HepG2 (cell line): ENCODE data around the gene LYZ. TPM values are rescaled to one million over a fixed set of nuclear protein-coding genes. Genes with fewer than 3 reads are reported as not detected.

Experiments
- CAMTA2 ChIP-seq: sonication (generic); formaldehyde crosslinking; IDR thresholded peaks from 2 replicates; pipeline ENCODE4 v1.4.0; 2020; ENCODE audit warnings: mild to moderate bottlenecking, missing genetic modification reagents, borderline replicate concordance
- CREB1 ChIP-seq, 2 experiments: fragments of 450-650 bp in 1 of 2; IDR thresholded peaks; 2 replicates each; pipeline ENCODE4 v1.6.1; 2016 to 2017; ENCODE audit warnings: control low read depth in 1 of 2, mild to moderate bottlenecking in 1 of 2, missing compliant biosample characterization in 1 of 2, missing genetic modification characterization in 1 of 2
- GATAD1 ChIP-seq: IDR thresholded peaks from 2 replicates; pipeline ENCODE4 v1.6.1; 2016; ENCODE audit warnings: missing genetic modification reagents, missing compliant biosample characterization
- HMG20B ChIP-seq: conservative IDR thresholded peaks from 2 replicates; pipeline ENCODE4 v1.6.1; 2016; ENCODE audit warnings: missing genetic modification reagents, missing compliant biosample characterization
- HNF1A ChIP-seq, 2 experiments: sonication (generic) in 1 of 2; formaldehyde crosslinking in 1 of 2; IDR thresholded peaks; 2 replicates each; pipeline versions ENCODE4 v1.4.0 to v1.6.1; 2016 to 2020; ENCODE audit warnings: borderline replicate concordance in 1 of 2, low read depth in 1 of 2, mild to moderate bottlenecking in 1 of 2, missing genetic modification reagents in 1 of 2
- KAT2B ChIP-seq: fragments of 150-350 bp; IDR thresholded peaks from 2 replicates; pipeline ENCODE4 v1.6.1; 2014; ENCODE audit warnings: low read depth, low read length, borderline replicate concordance
- MAFF ChIP-seq: IDR thresholded peaks from 2 replicates; pipeline ENCODE4 v1.6.1; 2011; ENCODE audit warnings: low read depth, low read length, improper control_type of control experiment
- PHB2 ChIP-seq: fragments of 450-650 bp; IDR thresholded peaks from 2 replicates; pipeline ENCODE4 v1.6.1; 2018; ENCODE audit not compliant: partially characterized antibody
- POLR2A ChIP-seq, 2 experiments: IDR thresholded peaks; 2 replicates each; pipeline ENCODE4 v1.6.1; 2011; ENCODE audit warnings: low read depth in 2 of 2, low read length in 2 of 2, mild to moderate bottlenecking in 1 of 2, moderate library complexity in 1 of 2; ENCODE audit not compliant: insufficient read depth in 1 of 2
- RERE ChIP-seq: IDR thresholded peaks from 2 replicates; pipeline ENCODE4 v1.6.1; 2016; ENCODE audit warnings: low read depth, missing genetic modification reagents, missing compliant biosample characterization
- SIN3B ChIP-seq: fragments of 150-350 bp; IDR thresholded peaks from 2 replicates; pipeline ENCODE4 v1.6.1; 2014; ENCODE audit warnings: low read length
- TEAD2 ChIP-seq: sonication (generic); formaldehyde crosslinking; IDR thresholded peaks from 2 replicates; pipeline ENCODE4 v1.9.0; 2021; ENCODE audit warnings: missing genetic modification reagents
- UBTF ChIP-seq: sonication (generic); formaldehyde crosslinking; IDR thresholded peaks from 2 replicates; pipeline ENCODE4 v1.4.0; 2020; ENCODE audit warnings: mild to moderate bottlenecking, missing genetic modification reagents
- ZMYM4 ChIP-seq: sonication (generic); formaldehyde crosslinking; IDR thresholded peaks from 2 replicates; pipeline ENCODE4 v1.8.1; 2023; ENCODE audit warnings: mild to moderate bottlenecking, missing genetic modification reagents
- ZNF253 ChIP-seq: sonication (generic); formaldehyde crosslinking; IDR thresholded peaks from 2 replicates; pipeline ENCODE4 v1.8.0; 2022; ENCODE audit warnings: mild to moderate bottlenecking, missing genetic modification reagents, borderline replicate concordance
- ZNF33A ChIP-seq: sonication (generic); formaldehyde crosslinking; IDR thresholded peaks from 2 replicates; pipeline ENCODE4 v1.5.1; 2020; ENCODE audit warnings: missing genetic modification reagents, mild to moderate bottlenecking, moderate library complexity, borderline replicate concordance
- ZNF549 ChIP-seq: sonication (generic); formaldehyde crosslinking; IDR thresholded peaks from 2 replicates; pipeline ENCODE4 v1.5.0; 2020; ENCODE audit warnings: missing genetic modification reagents
- polyA plus RNA-seq, 8 experiments: library from polyadenylated mRNA; depleted of rRNA in 3 of 8; stranded (reverse) in 7 of 8; unstranded in 1 of 8; fragments of >200 nt; fragmentation: Illumina TruSeq in 4 of 8; extraction: Trizol in 4 of 8; gene quantifications; 2 replicates each; pipeline versions ENCODE4 v1.2.1 to v1.2.3, GENCODE V29; 2011 to 2016; ENCODE audit warnings: low read depth in 4 of 8, missing spikeins in 1 of 8, mixed read lengths in 1 of 8; ENCODE audit not compliant: insufficient read depth in 1 of 8
- total RNA-seq, 5 experiments: library from RNA; depleted of rRNA; stranded (reverse); fragments of >200 nt; fragmentation: Illumina TruSeq; extraction: Trizol; gene quantifications; 2 replicates each; pipeline ENCODE4 v1.2.3, GENCODE V29; 2016; ENCODE audit warnings: low read depth in 1 of 5

The LYZ gene
- total and polyA plus RNA-seq, 2 of the 13 experiments (the other 11 are each of a cell fraction or from before 2014, with no cell fraction given): 1,788 to 2,054 TPM

- TF ChIP-seq UBTF (CRISPR knock-in tag) (no peak), ZNF33A (CRISPR knock-in tag) (no peak), HNF1A (IDR thresholded peaks at IDR 0.05; ENCODE audit: low read depth) (no peak), HNF1A (CRISPR knock-in tag; IDR thresholded peaks at IDR 0.05; ENCODE audit: borderline replicate concordance) (no peak), ZMYM4 (CRISPR knock-in tag) (no peak), SIN3B (no peak), POLR2A (IDR thresholded peaks at IDR 0.05; ENCODE audit: insufficient read depth in 1 of 2, low read depth in 2 of 2, low read length in 2 of 2) (peak; percentile 35 to 36; a peak in 2 of 4 replicates), RERE (CRISPR knock-in tag) (no peak), ZNF549 (no peak), TEAD2 (no peak), ZNF253 (CRISPR knock-in tag) (no peak), CREB1 (IDR thresholded peaks at IDR 0.05) (no peak), CREB1 (CRISPR knock-in tag; IDR thresholded peaks at IDR 0.05) (no peak), KAT2B (no peak), MAFF (no peak), HMG20B (CRISPR knock-in tag) (no peak), GATAD1 (no peak), CAMTA2 (CRISPR knock-in tag) (no peak), PHB2 (no peak)
These were observed 18.3 kb upstream of the LYZ start (continued) for GRCh38 chr12:69329669-69330428.
